HG02610 (cell line): ENCODE measurements around the gene C6orf120.
A peak's percentile ranks its signal among the peaks of the same experiment; 100 is the strongest.
"Not testable (repeated sequence)": the region's sequence is repeated elsewhere in the genome, so short reads cannot be mapped to it uniquely, and the experiment has no call there.

Experiments
- ATAC-seq: cut with Tn5 transposase; IDR thresholded peaks from one replicate; pipeline ENCODE4 v1.9.1; 2021; ENCODE audit warnings: mild to moderate bottlenecking, moderate library complexity; ENCODE audit not compliant: unreplicated experiment

The C6orf120 gene

GRCh38 chr6:169678342-169678741 is 23.6 kb upstream of the C6orf120 start:
- ATAC-seq: no peak

GRCh38 chr6:169684056-169684455 is 17.9 kb upstream of the C6orf120 start:
- no peak for ATAC-seq

DNA sequence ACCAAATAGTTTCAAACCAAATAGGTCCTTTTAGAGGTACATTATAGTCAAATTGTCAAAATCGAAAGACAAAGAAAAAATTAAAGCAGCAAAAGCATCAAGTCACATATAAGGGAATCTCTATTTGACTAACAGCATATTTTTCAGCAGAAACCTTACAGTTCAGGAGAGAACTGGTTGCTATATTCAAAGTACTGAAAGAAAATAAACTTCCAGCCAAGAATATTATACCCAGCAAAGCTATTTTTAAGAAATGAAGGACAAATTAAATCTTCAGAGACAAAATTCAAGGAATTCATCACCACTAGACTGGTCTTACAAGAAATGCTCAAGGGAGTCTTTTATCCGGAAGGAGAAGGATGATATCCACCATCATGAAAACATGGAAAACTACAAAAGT is 16.1 kb upstream of the C6orf120 start:
- no peak for ATAC-seq

DNA sequence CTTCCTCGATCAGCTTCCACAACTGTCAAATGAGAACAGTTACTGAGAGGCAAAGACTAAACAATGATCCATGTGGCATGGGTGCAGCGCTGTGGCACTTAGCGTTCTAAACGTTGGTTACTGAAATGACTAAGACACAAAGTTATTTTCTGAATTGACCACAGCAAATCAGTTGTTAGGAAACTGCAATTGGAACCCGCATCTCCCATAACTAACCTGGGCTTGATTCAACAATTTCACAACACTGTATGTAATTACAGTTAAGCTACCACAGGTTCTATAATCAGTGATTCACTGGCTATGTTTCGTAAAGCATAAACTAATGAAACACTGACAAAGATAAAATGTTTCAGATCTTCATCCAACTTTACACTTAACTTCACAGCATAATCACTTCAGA is 12.6 kb upstream of the C6orf120 start:
- ATAC-seq: no peak

- ATAC-seq: no peak
These were observed 10.7 kb upstream of the C6orf120 start for GRCh38 chr6:169691260-169691659.

DNA sequence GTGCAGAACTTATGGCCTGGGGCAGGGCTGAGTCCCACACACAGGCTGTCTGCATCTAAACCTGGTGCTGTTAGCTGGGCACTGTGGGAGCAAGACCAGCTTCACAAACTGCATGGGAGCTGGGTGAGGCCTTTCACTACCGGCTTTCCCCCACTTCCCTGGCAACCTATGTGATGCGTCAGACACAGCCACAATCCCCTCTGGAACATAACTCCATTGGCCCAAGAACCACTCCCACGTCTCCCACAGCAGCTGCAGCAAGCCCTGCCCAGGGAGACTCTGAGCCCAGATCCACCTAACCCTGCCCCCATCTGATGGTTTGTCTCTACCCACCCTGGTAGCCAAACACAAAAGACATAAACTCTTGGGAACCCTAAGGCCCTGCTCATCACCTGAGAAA is 9.4 kb upstream of the C6orf120 start:
- ATAC-seq: no peak

- ATAC-seq: no peak
These were observed 6.8 kb upstream of the C6orf120 start for GRCh38 chr6:169695131-169695530.

- ATAC-seq: not testable (repeated sequence)
These were observed 4.8 kb upstream of the C6orf120 start for GRCh38 chr6:169697115-169697514.

DNA sequence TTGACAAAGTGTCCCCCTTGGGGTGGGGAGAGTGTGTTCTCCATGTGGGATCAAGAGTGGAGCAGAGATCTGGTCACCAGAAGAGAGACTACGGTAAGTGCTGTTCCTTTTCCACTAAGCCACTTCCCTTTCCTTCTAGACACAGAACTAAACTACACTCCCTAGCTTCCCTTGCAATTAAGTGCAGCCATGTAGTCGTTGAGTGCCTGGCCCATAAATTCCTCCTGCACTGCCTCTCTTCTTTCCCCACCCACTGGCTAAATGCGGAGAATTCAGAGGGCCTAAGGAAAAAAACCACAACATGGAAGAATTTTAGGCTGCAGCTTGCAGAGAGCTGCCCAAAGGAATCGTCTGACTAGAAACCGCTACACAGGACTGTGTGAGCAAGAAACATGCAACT is 1.6 kb upstream of the C6orf120 start:
- ATAC-seq: no peak

GRCh38 chr6:169701311-169701953 is 494 bp upstream of the C6orf120 start:
- peak; percentile 8 for ATAC-seq

DNA sequence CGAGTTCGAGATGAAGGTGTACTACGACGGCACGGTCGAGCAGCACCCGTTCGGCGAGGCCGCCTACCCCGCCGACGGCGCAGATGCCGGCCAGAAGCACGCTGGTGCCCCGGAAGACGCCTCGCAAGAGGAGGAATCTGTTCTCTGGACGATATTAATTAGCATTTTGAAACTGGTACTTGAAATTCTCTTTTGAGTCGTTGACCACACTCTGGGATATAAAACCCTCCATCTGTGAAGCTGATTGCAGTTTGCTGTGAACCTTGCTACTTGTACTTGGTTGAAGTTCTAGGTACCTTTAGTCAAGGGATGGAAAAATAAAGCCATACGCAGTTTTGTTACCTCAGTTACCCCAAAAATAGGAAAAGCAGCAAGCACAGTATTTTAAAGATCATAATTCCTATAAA is 917 bp downstream of the C6orf120 start:
- ATAC-seq: no peak

DNA sequence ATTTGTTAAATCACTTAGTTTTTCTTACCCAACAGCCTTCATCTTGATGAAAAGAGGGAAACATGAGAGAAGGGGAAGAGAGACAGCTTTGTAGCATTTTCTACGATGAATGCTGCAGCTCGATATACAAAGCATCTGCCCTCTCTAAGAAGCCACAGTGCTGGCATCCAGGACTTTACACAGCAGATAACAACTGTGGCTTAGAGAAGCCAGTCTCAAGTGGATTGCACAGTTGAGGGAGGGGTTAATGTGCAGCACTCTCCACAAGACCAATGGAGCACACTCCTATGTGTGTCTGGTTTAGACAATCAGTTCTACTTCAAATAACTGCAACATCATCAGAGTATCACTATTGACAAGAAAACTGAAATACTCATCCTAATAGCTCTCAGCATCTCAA is 5.8 kb downstream of the C6orf120 start:
- no peak for ATAC-seq

GRCh38 chr6:169709293-169709692 is 7.4 kb downstream of the C6orf120 start:
- peak; percentile 61 for ATAC-seq

DNA sequence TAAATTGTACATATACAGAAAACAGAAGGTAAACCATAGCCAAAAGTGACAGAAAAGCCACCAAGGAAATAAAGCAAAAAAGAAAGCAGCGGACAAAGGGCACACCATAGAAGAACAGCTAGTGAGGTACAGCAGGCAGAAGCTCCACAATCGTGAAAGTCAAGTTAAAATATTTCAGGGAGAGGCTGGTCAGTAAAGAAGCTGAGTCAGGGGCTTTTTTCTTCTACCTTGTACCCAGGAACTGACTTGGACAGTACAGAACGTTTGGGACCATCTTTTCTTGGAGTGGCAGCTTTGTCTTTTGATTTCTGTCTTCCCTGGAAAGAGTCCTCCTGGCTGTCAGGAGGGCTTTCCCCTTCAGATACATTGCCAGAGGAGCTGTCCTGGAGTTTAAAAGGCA is 8.1 kb downstream of the C6orf120 start:
- ATAC-seq: no peak

DNA sequence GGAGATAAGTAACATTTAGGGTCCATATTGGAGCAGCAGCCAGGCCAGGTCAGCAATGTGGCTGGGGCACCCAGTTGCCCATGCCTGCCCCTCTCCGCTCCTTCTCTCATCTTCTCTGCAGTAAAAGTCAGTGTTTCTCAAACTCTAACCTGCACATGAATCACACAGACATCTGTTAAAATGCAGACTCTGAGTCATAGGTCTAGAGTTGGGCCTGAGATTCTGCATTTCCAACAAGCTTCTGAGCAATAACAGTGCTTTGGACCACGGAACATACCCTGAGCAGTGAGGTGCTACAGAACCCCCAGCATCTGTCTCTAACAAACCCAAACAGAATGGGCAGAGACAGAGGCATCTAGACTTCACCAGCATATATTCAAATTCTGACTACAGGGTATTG is 12.3 kb downstream of the C6orf120 start:
- no peak for ATAC-seq

DNA sequence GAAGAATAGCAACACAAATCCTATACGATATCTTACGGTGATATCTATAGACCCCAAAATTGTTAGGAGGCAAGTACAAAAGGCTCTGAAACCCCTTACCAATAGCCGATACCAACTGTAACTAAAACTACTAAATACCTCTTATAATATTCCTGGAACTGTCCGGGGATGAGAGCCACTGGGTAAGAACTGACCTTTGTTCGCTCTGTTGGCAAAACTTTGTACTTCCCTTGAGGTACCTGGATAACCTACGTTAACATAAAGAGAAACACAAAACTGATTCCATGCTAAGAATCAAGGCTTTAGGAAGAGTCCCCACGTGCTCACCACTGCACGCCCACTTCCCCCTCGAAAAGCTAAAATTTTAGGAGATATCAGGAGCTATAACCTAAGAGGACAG is 12.7 kb downstream of the C6orf120 start:
- ATAC-seq: no peak

DNA sequence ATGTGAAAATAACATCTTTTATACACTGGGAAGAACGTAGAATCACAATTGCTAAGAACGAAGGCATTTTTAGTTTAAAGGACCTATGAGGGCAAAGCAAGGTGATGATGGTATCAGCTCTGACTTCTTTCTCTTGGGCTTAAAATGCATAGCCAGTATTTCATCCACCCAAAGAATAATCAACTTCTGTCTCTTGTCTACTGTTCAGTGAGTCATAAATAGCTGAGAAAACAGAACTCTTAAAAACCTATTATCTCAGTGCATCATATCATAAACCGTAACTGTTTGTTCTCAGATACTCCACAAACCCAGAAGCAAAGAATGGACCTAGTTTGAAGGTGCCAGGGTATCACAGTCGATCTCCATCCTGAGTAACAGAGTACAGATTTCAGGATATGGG is 17.2 kb downstream of the C6orf120 start:
- no peak for ATAC-seq

DNA sequence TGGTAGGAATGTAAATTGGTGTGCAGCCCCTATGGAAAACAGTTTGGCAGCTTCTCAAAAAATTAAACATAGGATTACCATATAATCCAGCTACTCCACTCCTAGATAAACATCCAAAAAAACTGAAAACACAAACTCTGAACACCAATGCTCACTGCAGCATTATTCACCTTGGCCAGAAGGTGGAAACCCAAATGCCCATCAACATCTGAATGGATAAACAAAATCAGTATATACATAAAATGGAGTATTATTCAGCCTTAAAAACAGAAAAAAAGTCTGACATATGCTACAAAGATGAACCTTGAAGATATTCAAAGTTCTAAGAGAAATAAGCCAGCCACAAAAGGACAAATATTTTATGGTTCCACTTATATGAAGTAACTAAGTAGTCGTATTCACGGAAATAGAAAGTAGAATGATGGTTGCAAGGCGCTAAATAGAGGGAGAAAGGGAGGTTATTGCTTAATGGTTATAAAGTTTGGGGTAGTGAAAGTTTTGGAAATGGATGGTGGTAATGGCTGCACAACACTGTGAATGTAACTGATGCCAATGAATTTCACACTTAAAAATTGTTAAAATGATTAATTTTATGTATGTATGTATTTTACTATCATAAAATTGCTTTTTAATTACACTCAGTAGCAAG is 18.4 kb downstream of the C6orf120 start:
- no peak for ATAC-seq

DNA sequence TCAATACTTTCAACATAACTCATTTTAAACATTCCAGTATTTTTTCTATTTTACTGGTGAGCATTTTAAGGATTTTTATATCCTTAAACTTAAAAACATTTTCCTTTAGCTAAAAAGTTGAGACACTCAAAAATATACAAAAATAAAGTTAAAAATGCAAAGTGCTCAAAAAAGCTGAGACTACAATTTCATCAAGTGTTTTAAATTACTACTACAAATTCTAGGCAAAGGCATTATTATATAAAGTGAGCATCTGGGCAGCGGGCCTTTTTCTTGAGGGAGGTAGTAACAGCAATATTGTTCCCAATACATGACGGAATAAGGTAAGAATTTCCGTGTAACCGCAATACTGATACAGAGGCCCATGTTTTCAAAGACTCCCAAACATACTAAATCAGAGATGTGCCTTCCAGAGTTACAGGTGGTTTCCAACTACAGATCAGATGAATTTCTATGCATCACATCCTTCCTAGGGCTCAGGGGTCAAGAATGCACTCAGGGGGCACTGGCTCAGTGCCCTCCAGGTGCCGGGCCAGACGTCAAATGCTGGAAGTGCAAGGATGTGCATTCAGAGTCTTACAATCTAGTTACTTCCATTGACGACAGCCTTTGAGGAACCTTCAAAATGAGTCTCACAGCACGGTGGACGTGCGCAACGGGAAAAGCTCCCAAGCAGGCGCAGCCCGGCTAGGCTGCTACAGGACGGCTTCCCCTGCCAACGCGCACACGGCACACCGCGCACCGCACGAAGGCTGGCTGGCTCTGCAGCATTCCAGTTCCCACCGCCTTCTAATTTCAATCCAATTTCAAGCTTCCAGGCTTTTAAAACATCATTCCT is 20.7 kb downstream of the C6orf120 start:
- ATAC-seq: no peak

- peak; percentile 33 for ATAC-seq
These were observed 21.4 kb downstream of the C6orf120 start for GRCh38 chr6:169723200-169723909.

- ATAC-seq: peak; percentile 38
These were observed 22.1 kb downstream of the C6orf120 start for GRCh38 chr6:169723991-169724493.
